NCI-H187 treated with DMSO at 0.1 percent for 48 hours (cell line): ENCODE data around the gene HDLBP.
"Not testable (repeated sequence)": the region's sequence is repeated elsewhere in the genome, so short reads cannot be mapped to it uniquely, and the experiment has no call there.

Source experiments
- DNase-seq: peaks from one replicate; lab custom pipeline; 2025; lab: John Stamatoyannopoulos, UW

The HDLBP gene

DNA sequence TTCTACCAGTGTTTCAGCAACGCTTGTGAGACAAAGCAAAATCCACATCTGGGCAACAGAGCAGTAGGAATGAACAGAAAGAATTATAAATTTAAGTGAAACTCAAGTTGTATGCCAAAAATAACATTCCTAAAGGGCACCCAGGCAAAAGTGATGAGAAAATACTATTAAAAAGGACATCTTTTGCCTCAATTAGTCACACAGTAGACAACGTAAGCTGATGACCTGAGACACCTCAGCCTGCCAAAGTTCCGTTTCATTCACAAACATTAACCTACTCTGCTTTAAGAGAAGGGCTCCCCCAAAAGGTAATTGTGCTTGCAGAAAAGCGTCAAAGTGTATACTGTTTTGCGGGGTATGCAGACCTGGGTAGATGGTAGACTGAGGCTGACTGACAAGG is 7.2 kb downstream of the HDLBP start:
- no peak for DNase-seq

DNA sequence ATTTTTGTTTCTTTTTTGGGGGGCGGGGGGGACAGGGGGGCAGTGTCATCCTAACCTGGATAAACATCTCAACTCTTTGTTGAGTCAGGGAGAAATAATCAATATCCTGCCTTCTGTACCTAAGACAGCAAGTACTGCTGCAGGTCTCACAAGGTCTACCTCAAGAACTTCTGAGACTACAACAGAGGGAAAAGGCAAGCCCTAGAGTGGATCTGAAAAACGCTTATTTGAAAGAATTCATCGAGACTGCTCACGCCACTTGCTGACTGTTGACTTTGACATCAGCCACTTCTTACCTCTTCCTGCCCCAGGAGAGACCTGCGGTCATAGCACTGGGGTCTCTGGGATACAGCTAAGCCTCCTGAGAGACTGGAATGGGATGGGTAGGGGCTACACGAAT is 8.4 kb downstream of the HDLBP start:
- no peak for DNase-seq

DNA sequence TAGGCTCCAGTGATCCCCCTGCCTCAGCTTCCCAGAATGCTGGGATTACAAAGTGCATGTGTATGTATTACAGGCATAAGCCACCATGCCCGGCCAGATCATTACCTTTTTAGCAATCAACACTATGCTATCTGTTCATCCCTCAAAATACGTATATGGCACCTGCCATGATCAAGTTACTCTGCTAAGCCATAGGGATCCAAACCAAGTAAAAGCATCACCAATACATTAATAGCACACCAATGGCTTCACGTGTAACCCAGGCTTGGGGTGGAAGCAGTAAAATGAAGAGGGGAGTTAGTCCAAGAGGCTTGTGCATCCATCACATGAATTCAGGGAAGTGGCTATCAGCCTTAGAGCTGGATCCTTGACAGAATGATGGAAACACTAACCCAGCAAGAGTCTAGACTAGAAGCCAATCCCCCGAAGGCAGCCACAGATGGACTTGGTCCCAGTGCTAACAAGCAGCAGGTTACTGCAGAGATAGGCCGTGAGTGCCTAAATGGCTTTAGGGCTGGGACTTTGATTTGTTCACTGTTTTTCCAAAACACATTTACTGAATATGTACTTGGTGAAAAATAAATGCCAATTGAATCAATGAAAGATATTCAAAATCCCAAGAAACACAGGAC is 11.3 kb downstream of the HDLBP start:
- DNase-seq, result no peak

DNA sequence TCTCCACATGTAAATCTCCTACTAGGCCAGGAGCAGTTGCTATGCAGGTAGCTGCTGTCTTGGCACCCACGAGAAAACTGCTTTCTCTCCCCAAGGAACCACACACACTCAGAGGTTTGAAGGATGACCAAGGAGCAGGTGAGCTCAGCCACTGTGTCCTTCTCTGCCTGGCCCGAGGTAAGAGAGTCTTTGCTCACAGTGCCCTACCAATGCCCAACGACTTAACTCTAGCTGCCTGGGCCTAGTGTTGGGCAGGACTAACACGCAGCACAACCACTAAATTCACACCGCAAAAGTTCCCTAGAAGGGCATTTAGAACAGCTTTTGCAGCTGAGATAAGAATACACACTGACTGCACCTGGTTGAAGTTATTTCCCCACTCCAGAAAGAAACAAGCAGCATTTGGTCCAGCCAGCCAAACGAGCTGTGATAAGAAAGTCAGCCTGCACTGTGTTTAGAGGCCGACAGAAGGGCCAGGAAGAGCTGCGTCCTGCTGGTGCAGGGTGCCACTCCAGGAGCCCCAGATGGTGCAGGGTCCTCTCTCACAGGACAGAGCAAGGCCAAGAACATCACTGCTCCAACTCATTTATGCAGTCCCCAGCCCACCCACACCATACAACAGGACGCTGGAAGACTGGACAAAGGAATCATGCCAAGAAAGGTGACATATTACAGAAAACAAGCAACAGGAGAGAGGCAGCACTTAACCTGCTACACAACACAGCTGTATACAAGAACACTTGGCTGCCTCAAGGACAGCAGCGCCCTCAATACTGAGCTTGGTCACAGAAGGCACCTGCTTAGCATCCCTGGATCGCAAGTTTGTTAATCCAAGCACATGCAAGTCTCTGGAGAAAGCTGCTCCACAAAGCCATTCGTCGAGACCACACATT is 12.5 kb downstream of the HDLBP start:
- DNase-seq, result no peak

DNA sequence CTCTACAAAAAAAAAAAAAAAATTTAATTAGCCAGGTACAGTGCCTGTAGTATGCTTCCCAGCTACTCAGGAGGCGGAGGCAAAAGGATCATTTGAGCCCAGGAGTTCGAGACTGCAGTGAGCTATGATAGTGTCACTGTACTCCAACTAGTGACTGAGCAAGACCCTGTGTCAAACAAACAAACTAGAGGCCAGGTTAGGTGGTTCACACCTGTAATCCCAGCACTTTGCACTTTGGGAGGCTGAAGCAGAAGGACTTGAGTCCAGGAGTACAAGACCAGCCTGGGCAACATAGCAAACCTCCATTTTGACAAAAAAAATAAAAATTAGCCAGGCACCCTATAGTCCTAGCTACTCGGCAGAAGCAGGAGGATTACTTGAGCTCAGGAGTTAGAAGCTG is 13.4 kb downstream of the HDLBP start:
- DNase-seq, result no peak

DNA sequence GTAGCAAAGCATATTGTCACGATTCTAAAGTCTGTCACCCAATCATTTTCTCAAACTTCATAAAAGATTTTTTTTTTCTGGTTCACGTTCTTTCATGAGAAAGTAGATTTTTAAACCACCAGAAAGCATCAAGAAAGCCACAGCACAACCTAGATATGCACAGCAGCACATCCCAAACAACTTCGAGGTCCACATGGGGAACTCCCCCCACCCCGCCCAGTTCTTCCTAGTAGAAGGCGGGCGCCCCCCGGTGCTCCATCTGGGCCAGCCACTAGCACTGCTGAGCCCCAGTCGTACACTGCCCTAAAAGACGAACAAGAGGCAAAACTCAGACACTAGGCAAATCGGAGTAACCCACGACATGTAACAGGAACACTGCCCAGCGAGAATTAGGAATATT is 15.5 kb downstream of the HDLBP start:
- no peak for DNase-seq

DNA sequence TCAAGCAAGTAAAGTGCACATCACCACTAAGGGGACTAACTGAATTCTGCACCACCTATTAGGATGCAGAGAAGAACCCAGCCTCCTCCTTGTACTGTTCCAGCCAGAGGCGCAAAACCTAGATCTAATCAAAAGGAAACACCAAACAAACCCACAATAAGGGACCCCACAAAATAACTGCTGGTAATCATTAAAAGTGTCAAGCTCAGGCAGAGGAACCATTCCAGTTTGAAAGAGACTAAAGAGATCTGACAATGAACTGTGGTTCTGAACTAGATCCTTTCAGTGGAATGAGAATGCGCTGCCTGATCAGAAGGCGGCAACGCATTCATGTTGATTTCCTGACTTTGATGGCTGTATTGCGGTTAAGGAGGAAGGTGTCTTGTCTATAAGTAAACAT is 16.8 kb downstream of the HDLBP start:
- no peak for DNase-seq

DNA sequence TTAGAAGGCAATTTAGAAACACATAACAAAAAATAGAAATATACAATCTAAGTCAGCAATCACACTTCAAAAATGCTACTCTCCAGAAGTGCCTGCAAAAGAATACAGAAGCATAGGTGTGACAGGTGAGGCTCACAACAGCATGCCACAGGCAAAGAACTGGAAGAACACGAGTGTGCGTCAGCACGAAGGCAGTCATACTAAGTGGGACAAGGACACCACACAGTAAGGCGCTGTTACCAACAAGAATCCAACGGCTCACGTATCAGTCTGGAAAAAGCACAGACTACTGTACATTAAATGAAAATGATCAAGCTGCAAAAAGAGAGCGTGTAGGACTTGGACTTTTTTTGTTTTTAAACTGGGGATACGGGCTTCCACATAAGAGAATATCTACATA is 18.7 kb downstream of the HDLBP start:
- no peak for DNase-seq

DNA sequence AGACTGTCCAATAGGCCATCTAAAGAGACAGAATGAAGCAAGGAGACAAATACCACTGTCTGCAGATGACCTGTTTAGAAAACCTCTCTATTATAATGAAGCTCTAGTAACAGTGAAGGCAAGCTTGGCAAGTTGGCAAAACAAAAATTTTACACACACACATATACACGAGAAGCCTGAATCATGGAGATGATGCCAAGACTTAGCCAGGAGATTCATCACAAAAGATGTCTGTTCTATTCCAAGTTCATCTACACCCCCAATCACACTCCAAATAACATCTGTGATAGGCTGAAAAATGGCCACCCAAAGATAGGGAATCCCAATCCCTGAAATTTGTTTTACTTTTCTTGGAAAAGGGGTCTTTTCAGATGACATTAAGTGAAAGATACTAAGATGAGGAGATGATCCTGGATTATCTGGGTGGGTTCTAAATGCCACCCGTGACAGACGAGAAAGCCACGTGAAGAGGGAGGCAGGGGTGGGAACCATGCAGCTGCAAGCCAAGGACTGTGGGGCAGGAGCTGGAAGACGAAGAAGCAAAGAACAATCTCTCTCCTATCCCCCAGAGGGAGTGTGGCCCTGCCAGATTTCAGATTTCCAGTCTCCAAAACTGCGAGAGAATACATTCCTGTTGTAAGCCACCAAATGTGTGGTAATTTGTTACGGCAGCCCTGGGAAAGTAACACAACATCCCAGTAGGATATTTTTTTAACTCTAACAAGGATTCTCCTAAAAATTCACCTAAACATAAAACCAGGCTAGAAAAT is 20.0 kb downstream of the HDLBP start:
- DNase-seq, result no peak

DNA sequence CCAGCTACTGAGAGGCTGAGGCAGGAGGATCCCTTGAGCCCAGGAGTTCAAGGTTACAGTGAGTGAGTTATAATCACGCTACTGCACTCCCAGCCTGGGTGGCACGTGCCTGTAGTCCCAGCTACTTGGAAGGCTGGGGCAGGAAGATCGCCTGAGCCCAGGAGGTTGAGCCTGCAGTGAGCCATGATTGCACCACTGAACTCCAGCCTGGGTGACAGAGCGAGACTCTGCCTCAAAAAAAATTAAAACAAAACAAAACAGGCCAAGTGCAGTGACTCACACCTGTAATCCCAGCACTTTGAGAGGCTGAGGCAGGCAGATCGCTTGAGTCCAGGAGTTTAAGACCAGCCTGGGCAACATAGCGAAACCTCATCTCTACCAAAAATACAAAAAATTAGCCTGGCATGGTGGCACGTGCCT is 22.1 kb downstream of the HDLBP start:
- not testable (repeated sequence) for DNase-seq

DNA sequence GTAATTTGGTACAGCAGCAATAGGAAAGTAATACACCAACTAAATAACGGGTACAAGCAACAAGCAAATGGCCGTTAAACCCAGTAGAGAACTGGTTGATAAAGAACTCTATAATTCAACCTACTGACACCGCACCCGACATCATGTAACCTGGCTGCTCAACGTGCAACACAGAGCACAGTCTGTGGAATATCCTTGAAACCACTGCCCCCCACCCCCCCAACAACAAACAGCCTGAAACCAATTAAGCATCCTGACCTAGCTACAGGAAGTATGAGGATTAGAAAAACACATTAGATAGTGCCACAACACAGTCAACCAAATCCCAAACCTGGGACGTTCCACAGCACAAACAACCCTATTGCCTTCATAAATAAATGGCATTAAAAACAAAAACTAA is 23.5 kb downstream of the HDLBP start:
- no peak for DNase-seq

DNA sequence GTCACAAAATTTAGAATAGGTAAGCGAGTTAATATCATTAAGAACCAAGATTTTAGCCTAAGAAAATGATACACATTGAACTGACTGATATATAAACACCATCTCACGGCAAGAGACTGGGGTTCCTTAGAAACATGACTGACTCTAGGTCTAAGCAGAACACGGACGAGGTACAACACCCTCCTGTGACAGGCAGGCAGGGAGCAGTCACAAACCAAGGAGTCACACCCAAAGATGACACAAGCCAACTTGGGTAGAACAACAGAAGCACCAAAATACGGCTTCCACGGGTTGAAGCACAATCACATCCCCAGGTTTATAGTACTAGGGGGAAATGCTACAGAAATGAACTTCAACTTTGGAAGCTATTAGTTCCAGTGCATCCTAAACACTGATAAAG is 24.3 kb downstream of the HDLBP start:
- DNase-seq, result no peak

DNA sequence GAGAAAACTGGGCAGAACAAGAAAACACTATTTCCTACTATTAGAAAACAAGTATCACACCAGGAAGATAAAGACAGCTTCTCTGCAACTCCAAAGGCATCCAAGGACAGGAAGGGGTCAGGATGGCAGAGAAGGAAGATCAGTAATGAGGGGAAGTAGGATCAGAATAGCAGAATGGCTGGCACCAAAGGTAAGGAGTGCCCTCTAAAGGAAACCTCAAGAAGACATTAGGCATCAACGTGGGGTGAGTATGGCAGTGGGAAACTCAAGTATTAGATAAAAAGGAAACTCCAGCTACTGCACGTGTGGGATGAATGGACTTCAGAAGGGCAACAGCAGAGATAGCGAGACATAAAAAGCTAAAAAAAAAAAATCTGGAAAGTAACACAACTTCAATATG is 25.9 kb downstream of the HDLBP start:
- no peak for DNase-seq

DNA sequence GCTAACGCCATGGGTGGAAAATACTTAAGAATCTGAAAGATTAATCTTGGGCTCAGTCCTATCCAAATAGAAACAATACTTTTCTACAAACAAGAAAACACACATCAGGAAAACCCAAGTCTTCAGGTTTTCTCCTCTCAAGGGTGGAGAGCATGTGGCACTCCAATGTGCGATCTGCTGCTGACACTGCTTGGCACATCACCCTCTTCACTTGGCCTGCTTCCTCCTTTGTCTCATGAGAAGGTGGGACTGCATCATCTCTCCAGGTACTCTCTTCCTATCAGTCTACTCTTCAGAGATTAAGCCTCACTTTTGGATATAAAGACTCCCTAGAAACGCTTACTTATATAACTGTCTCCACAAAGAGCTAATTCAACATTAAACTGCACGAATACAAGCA is 26.4 kb downstream of the HDLBP start:
- DNase-seq, result no peak

DNA sequence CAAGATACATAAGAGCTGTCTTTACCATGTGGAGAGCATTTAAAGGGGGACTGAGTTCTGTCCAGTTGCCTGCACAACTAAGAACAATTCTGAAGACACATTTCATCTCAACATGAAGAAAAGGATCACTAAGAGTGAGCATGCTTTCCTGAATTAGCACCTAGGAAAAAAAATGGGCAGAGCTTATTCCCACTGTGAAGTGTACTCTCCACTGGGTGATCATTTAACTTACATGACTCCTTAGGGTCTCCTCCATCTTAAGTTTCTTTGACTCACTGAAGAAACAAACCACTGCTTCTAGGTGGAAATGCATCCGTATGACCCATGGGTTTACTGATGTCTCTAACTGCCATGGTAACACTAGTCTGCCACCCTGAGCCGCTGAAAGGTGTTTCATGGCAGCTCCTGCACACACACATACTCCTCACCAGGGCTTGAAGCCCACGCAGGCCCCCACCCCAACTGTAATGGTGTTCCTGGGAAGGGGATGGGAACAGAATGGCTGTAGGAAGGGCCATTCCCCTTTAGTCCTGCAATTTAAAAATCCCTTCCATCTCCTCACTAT is 27.1 kb downstream of the HDLBP start:
- DNase-seq, result no peak

DNA sequence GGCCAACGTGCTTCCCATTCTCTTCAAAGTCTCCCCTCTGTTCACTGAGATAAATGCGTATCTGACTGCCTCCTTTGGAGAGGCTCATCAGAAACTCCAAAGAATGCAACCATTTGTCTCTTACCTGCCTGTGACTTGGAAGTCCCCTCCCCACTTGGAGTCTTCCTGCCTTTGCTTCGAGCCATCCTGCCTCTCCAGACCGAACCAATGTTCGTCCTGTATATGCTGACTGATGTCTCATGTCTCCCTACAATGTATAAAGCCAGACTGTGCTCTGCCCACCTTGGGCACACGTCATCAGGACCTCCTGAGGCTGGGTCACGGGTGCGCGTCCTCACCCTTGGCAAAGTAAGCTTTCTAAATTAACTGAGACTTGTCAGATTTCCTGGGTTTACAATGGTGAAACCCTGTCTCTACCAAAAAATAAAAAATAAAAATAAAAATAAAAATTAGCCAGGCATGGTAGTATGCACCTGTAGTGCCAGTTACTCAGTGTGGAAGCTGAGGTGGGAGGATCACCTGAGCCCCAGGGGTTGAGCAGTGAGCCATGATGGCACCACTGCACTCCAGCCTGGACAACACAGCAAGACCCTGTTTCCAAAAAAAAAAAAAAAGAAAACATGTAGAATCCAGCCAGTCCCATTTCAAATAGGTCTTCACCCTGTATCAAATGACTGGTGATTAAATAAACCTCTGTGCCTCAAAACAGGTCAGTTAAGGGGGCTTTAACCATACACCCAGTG is 29.0 kb downstream of the HDLBP start:
- no peak for DNase-seq

DNA sequence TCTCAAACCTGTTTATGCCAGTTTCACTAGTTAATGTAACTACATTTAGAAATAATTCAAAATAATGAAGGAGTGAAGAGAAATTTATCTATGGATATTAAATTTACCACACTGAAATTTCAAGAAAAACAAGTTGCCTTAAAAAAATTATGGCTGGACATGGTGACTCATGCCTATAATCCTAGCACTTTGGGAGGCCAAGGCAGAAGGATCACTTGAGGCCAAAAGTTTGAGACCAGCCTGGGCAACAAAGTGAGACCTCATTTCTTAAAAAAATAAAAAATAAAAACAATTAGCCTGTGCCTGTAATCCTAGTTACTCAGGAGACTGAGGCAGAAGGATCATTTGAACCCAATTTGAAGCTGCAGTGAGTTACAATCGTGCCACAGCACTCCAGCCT is 29.9 kb downstream of the HDLBP start:
- DNase-seq, result no peak

DNA sequence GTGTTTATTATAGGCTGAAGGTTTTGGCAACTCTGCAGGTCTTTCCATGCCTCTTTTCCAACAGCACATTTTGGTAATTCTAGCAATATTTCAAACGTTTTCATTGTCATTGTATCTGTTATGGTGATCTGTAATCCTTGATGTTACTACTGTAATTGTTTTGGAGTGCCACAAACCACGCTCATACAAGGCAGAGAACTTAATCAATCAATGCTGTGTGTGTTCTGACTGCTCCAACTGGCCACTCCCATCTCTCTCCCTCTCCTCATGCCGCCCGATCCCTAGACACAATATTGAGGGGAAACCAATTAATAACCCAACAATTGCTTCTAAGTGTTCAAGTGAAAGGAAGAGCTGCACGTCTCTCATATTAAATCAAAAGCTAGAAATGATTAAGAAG is 32.9 kb downstream of the HDLBP start:
- DNase-seq, result no peak

DNA sequence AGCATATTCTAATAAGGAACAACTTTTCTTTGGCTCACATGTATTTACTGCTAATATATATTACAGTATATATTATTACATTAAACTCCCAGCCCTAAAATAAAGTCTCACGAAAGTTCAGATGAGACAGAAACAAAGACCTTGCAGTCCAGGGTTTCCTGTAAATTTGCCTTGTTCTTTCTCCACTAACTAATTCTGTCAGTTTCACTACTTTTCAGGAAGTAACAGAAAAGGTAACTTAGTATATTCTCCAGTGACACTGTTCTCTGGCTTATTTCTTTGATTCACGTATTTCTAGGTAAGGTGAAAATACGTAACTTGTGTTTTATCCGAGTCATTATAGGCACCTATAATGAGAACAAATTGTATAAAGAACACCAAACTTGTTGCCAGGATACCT is 35.2 kb downstream of the HDLBP start:
- DNase-seq, result no peak

DNA sequence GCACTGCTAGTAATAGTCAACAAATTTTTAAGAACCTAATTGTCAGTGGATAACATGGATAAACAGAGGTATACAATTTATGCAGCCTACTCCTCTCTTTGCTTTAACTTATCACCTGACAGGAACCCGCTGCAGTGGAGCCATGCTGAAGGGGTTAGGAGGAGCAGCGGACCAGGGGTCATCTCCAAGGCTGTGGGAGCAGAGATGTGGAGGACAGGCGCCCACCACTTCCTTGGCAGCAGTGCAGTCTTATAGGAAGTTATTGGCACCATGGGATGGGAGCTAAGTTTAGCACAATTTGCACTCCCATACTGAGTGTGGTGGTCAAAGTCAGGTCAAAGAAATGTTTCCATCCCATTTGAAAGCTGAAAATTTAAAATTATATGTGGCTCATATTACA is 35.6 kb downstream of the HDLBP start:
- no peak for DNase-seq

DNA sequence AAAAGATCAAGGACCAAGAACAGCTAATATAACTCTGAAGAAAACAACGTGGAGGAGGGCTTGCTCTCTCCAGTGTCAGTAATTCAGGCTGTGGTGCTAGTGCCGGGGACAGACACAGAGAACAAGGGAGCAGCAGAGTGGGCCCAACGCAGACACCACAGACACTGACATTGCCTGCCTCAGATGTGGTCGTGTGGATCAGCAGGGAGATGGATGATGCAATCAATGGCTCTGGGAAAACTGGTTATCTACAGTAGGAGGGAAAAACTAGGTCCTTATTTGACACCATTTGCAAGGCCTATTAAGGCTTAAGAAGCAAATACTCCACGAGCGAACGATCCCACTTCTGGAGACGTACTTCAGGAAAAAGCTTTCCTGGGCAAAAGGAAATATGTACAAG is 36.1 kb downstream of the HDLBP start:
- DNase-seq, result no peak

DNA sequence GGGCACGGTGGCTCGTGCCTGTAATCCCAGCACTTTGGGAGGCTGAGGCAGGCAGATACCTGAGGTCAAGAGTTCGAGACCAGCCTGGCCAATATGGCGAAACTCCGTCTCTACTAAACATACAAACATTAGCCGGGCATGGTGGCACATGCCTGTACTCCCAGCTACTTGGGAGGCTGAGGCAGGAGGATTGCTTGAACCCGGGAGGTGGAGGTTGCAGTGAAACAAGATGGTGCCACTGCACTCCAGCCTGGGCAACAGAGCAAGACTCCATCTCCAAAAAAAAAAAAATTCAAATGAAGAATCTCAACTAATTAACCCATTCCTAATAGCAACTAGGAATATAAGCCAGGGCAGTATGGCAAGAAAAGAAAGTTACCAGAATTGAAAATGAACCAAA is 37.2 kb downstream of the HDLBP start:
- not testable (repeated sequence) for DNase-seq
